ENCODE data around the gene DTNBP1.

Gene DTNBP1

GRCh38 chr6:15533379-15534026 is 129.3 kb downstream of the DTNBP1 start:
- Histone ChIP-seq H3F3A (ENCODE audit: insufficient read depth, low read length) (no peaks in the 10 kb centered on the region), H3K9me3 (replicated peaks; ENCODE audit: insufficient read depth, low read length) (no peaks in the 10 kb centered on the region), H3K4me3 (ENCODE audit: low read length) (no peak overlapping the region), H3K9me2 (replicated peaks; ENCODE audit: insufficient read depth, low read length) (no peaks in the 10 kb centered on the region), H3K36me3 (replicated peaks; ENCODE audit: insufficient read depth, low read length) (no peaks in the 10 kb centered on the region), H3K27ac (ENCODE audit: low read length) (no peak overlapping the region), H3K9ac (ENCODE audit: low read length) (no peak overlapping the region), H3K27me3 (replicated peaks; ENCODE audit: insufficient read depth, low read length) (no peaks in the 10 kb centered on the region), H3K79me2 (ENCODE audit: low read length) (no peaks in the 10 kb centered on the region), H3K4me1 (ENCODE audit: low read length) (no peaks in the 10 kb centered on the region), H4K20me1 (ENCODE audit: insufficient read depth, low read length) (no peaks in the 10 kb centered on the region), H3K4me2 (ENCODE audit: low read depth, low read length) (no peak overlapping the region), H2AFZ (ENCODE audit: low read length) (no peak overlapping the region)
- TF ChIP-seq EZH2 (optimal IDR thresholded peaks at IDR 0.05; ENCODE audit: low read depth, low read length) (no peak), EZH2phosphoT487 (IDR thresholded peaks at IDR 0.05; ENCODE audit: low read length) (no peak)
- TF ChIP-seq, protein P1, sequence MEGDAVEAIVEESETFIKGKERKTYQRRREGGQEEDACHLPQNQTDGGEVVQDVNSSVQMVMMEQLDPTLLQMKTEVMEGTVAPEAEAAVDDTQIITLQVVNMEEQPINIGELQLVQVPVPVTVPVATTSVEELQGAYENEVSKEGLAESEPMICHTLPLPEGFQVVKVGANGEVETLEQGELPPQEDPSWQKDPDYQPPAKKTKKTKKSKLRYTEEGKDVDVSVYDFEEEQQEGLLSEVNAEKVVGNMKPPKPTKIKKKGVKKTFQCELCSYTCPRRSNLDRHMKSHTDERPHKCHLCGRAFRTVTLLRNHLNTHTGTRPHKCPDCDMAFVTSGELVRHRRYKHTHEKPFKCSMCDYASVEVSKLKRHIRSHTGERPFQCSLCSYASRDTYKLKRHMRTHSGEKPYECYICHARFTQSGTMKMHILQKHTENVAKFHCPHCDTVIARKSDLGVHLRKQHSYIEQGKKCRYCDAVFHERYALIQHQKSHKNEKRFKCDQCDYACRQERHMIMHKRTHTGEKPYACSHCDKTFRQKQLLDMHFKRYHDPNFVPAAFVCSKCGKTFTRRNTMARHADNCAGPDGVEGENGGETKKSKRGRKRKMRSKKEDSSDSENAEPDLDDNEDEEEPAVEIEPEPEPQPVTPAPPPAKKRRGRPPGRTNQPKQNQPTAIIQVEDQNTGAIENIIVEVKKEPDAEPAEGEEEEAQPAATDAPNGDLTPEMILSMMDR (IDR thresholded peaks at IDR 0.05; ENCODE audit: low read length) = no peak
- DNase-seq = no peak

- Histone ChIP-seq H3K27me3 (replicated peaks; ENCODE audit: insufficient read depth, low read length) (no peaks in the 10 kb centered on the region), H3K27ac (ENCODE audit: low read length) (no peak overlapping the region), H3K79me2 (ENCODE audit: low read length) (no peaks in the 10 kb centered on the region), H3K9me3 (replicated peaks; ENCODE audit: insufficient read depth, low read length) (no peaks in the 10 kb centered on the region), H3F3A (ENCODE audit: insufficient read depth, low read length) (no peaks in the 10 kb centered on the region), H3K9ac (ENCODE audit: low read length) (no peak overlapping the region), H3K4me3 (ENCODE audit: low read length) (no peak overlapping the region), H4K20me1 (ENCODE audit: insufficient read depth, low read length) (no peaks in the 10 kb centered on the region), H3K9me2 (replicated peaks; ENCODE audit: insufficient read depth, low read length) (no peaks in the 10 kb centered on the region), H3K4me2 (ENCODE audit: low read depth, low read length) (no peak overlapping the region), H2AFZ (ENCODE audit: low read length) (no peak overlapping the region), H3K4me1 (ENCODE audit: low read length) (no peaks in the 10 kb centered on the region), H3K36me3 (replicated peaks; ENCODE audit: insufficient read depth, low read length) (no peaks in the 10 kb centered on the region)
- TF ChIP-seq EZH2 (optimal IDR thresholded peaks at IDR 0.05; ENCODE audit: low read depth, low read length) (no peak), EZH2phosphoT487 (IDR thresholded peaks at IDR 0.05; ENCODE audit: low read length) (no peak)
- TF ChIP-seq, protein P1 (IDR thresholded peaks at IDR 0.05; ENCODE audit: low read length) = no peak
- no peak for DNase-seq
Measured at GRCh38 chr6:15531973-15532372, 130.9 kb downstream of the DTNBP1 start.

DNA sequence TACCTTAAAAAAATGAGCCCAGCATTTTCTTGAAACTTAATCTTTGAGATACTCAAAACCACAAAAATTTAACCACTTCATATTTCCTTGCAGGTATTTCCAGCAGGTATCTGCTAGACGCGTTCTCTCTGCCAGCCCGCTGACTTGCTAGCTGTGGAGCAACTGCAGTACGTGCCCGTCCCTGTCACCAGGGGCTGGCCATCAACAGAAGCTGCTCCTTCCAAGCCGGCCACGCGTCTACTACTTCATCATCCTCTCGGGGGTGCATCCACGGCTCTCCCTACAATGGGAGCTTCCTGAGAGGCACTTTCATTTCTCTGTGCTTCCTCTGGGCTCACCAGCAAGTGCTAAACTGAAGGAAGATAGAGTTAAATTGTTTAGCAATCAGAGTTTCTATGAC is 132.4 kb downstream of the DTNBP1 start:
- Histone ChIP-seq H3K4me2 (ENCODE audit: low read depth, low read length) (no peak overlapping the region), H3K27me3 (replicated peaks; ENCODE audit: insufficient read depth, low read length) (no peaks in the 10 kb centered on the region), H3K9ac (ENCODE audit: low read length) (no peak overlapping the region), H3K9me2 (replicated peaks; ENCODE audit: insufficient read depth, low read length) (no peaks in the 10 kb centered on the region), H4K20me1 (ENCODE audit: insufficient read depth, low read length) (no peaks in the 10 kb centered on the region), H3K36me3 (replicated peaks; ENCODE audit: insufficient read depth, low read length) (no peaks in the 10 kb centered on the region), H3K27ac (ENCODE audit: low read length) (no peak overlapping the region), H3K79me2 (ENCODE audit: low read length) (no peaks in the 10 kb centered on the region), H2AFZ (ENCODE audit: low read length) (no peak overlapping the region), H3F3A (ENCODE audit: insufficient read depth, low read length) (no peaks in the 10 kb centered on the region), H3K4me1 (ENCODE audit: low read length) (no peaks in the 10 kb centered on the region), H3K4me3 (ENCODE audit: low read length) (no peak overlapping the region), H3K9me3 (replicated peaks; ENCODE audit: insufficient read depth, low read length) (no peaks in the 10 kb centered on the region)
- DNase-seq = no peak
- TF ChIP-seq EZH2 (optimal IDR thresholded peaks at IDR 0.05; ENCODE audit: low read depth, low read length) = no peak
- TF ChIP-seq, protein P1 (IDR thresholded peaks at IDR 0.05; ENCODE audit: low read length) = no peak
- no peak for TF ChIP-seq EZH2phosphoT487 (IDR thresholded peaks at IDR 0.05; ENCODE audit: low read length)
